GM21515 (cell line): Measurements from ENCODE around the gene TMEM151A.

Experiments used
- ATAC-seq: cut with Tn5 transposase; IDR thresholded peaks from one replicate; pipeline ENCODE4 v1.9.1; 2021; ENCODE audit not compliant: unreplicated experiment

The TMEM151A gene

GRCh38 chr11:66334605-66335442 lies 43.1 kb downstream of the TMEM151A start:
- ATAC-seq, result no peak

GRCh38 chr11:66335531-66336233 lies 44.0 kb downstream of the TMEM151A start:
- no peak for ATAC-seq

- ATAC-seq, result no peak
Measured at GRCh38 chr11:66336234-66337102, 44.8 kb downstream of the TMEM151A start, which contains the start of gene RIN1. Gene RIN1 (minus strand): TSS chr11:66336434. CDS start chr11:66336402, 32 bp downstream.

GRCh38 chr11:66337103-66337899 lies 45.6 kb downstream of the TMEM151A start:
- ATAC-seq, result no peak

- no peak for ATAC-seq
Measured at GRCh38 chr11:66338276-66339161, 46.8 kb downstream of the TMEM151A start.

- ATAC-seq, result no peak
Measured at GRCh38 chr11:66339162-66339675, 47.5 kb downstream of the TMEM151A start.

- ATAC-seq, result no peak
Measured at GRCh38 chr11:66339686-66340483, 48.2 kb downstream of the TMEM151A start.

- ATAC-seq, result no peak
Measured at GRCh38 chr11:66340596-66341501, 49.2 kb downstream of the TMEM151A start.

GRCh38 chr11:66341502-66342126 lies 49.9 kb downstream of the TMEM151A start:
- no peak for ATAC-seq

- ATAC-seq, result no peak
Measured at GRCh38 chr11:66343176-66343575, 51.5 kb downstream of the TMEM151A start.

- ATAC-seq, result peak; percentile 68
Measured at GRCh38 chr11:66344550-66345315, 53.0 kb downstream of the TMEM151A start, which contains the start of gene BRMS1. Gene BRMS1 (minus strand): TSS chr11:66345104. CDS start chr11:66342234, 2,870 bp downstream.

GRCh38 chr11:66345316-66345649 lies 53.6 kb downstream of the TMEM151A start:
- ATAC-seq, result peak; percentile 1
